COR-L47 (cell line): ENCODE results near the gene MGME1.
"Not testable (repeated sequence)": the region's sequence is repeated elsewhere in the genome, so short reads cannot be mapped to it uniquely, and the experiment has no call there.

Experiments used
- DNase-seq: peaks from one replicate; lab custom pipeline; 2025; lab: John Stamatoyannopoulos, UW

The MGME1 gene

DNA sequence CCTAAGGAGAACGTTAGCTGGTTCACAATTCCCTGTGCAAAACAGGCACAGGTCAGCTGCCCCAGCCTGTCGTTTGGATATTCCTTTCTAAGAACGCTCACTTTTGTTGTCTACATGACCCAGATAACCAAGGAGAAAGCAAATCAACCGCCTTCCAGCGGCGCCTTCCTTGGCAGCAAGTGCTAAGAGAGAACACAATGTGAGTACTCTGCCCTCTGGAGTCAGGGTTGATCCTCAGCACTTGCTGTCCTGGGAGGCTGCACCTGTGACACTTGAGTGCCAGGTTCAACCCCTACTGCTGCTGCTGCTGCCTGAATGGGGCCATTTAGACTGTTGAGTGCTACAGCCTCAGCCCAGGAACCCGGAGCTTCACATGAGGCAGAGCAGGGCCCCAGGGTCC, 52.1 kb downstream of the MGME1 start:
- DNase-seq = no peak

DNA sequence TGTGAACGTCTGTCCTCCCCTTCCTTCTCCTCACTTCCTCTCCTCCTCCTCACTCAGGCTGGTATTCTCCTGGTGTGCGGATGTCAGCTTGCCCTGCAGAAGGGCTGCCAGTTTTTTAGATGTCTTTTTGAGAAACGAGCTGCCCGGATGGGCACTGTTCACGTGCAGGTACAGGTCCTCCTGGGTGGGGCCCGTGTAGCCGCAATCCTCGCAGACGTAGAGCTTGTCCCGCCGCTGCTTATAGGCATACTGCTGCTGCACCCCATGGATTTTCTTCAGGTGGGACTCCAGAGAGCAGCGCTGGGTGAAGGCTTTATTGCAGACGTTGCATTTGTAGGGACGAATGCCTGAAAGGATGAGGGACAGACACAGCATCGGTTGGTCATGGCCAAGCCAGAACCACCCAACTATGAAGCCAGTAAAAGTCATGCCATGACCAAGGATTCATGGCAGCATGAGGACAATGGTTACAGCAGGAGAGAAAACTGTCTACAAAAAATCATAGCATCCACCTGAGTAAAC, 55.8 kb downstream of the MGME1 start:
- DNase-seq = no peak

DNA sequence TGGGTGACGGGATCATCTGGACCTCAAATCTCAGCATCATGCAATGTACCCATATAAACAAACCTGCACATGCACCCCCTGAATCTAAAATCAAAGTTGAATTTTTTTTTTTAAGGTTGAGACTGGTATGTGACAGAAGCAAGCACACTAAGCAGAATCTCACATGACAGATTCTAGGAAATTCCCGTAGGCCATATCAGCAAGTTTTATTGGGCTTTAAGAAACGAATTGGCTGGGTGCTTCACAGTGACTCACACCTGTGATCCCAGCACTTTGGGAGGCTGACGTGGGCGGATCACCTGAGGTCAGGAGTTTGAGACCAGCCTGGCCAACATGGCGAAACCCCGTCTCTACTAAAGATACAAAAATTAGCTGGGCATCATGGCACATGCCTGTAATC, 58.2 kb downstream of the MGME1 start:
- not testable (repeated sequence) for DNase-seq

DNA sequence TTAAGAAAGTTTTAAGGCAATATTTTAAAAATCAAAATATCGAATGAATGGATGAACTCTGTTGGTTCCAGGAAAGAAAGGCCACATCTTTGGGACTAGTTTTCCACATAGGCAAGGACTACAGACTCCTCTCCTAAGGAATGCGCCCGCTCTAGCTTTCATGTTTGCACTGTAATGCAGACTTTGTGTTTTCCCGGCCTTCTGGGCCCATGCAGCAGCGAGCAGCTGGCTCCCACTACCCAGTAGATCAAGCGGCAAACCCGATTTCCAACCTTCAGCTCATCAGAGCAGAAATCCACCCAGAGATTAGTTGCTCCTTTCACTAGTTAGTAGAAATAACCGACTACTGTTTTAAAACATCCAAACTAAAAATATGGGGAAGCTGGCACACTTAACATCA, 61.2 kb downstream of the MGME1 start:
- no peak for DNase-seq

DNA sequence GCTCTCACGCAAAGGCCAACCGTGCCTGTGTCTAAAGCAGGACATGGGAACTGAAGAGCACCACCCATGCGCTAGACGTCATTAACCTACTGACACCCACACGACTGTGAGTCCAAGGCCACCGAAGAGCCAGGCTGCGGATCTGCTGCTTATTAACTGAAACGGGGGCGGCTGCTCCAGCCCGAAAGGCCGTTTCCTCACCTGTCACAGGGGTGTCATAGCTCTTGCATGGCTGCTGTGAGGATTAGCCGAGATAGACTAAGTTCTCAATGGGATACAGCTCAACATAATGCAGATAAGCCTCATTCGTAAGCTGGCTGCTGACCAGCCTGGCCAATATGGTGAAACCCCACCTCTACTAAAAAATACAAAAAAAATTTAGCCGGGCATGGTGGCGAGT, 62.2 kb downstream of the MGME1 start:
- DNase-seq = no peak

DNA sequence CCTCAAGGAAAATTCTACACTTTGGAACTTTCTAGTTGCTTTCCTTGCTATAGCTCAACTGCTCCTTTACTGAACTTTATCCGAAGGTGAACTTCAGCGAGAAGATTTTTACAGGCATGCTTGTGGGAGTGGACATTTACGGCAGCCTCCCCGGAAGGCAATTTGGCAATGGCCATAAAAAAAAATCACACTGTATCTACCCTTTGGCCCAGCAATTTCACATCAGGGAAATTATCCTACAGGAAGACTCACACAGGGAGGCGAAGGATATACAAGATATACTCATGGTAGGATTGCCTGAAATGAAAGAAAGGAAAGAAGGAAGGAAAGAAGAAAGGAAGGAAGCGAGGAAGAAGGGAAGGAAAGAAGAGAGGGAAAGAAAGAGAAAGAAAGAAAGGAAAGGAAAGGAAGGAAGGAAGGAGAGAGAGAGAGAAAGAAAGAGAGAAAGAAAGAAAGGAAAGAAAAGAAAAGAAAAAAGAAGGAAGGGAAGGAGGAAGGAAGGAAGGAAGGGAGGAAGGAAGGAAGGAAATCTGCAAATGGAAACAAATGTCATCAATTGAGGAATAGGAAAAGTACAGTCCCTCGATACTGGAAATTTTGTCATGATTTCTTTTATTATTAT, 63.2 kb downstream of the MGME1 start:
- no peak for DNase-seq

DNA sequence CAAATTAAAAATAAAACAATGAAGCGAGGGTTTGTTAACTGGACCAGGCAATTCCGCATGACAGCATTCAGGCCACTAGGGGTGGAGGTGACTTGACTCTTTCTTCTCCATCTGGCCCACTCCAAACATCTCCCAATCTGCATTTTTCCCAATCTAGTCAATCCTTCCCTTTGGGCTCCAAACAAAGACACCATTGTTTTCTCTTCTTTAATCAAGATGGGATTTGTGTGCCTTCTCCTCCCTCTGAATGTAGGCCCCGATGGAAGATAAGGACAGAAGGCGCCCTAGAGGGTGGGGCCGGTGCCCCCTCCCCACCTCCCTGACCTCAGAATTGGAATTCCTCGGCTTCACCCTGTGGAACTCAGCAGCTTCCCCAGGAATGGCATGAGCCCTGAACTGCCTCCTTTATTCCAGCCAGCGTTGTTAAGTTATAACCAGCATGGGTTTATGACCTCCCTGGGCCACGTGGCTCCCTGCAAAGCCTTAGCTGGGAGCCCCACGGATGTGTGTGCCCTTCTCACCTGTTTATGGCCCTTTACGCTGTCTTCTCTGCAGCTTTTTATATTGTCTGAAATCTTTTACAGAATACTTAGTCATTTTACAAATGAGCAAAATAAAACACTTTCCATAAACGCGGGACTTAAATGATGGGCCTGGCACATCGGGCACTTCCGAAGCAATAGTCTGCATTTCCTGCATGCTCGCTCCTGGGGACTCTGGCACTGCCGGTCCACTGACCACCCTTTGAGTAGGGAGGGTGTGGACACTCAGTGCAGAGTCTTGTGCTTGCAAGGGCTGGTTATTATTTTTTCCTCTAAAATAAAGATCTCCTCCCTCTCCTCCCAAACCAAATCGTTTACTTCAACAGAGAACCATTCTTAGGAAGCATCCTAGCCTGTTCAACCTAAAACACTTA, 64.4 kb downstream of the MGME1 start:
- no peak for DNase-seq

DNA sequence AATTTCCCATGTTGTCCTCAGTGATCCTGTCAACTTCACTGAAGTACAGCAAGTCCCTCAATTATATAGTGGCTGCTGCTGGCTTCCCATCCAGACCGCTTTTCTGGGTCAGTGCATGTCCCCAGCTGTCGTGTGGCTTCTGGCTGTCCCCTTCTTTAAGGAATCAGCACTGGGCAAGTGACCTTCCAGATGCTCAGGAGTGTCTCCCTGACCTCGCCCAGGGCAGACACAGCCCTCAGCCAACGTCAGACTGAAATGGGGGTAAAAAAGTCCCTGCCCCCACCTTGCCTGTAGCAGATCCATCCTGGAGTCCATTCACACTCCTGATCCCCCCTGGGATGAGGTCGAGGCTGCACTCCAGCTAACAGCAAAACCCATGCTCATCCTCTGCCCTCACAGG, 65.2 kb downstream of the MGME1 start:
- no peak for DNase-seq

DNA sequence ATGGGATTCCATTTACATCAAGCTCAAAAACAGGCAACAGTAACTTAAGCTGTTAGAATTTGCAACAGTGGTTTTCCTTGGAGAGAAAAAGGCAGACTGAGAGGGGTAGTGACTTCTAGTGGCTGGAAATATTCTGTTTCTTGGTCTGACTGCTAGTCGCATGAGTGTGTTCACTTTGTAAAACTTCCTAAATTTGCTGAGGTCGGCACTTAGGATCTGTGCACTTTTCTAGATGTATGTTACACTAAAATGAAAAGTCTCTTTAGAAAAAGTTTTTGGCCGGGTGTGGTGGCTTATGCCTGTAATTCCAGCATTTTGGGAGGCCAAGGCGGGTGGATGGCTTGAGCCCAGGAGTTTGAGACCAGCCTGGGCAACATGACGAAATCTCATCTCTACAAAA, 70.2 kb downstream of the MGME1 start:
- no peak for DNase-seq
